Endometrium (tissue), 2 donors: ENCODE results near the gene MGARP.
"Not testable (repeated sequence)": the region's sequence is repeated elsewhere in the genome, so short reads cannot be mapped to it uniquely, and the experiment has no call there.

ENCODE experiments used
- FAIRE-seq: peaks from 2 replicates; lab custom pipeline; 2012; peaks lifted over from hg19 to GRCh38; lab: Jason Lieb, UNC
- donor health status: control.
- donor health status: control.

The MGARP gene

GRCh38 chr4:139279760-139280620 is at the start of gene MGARP:
Gene MGARP (minus strand): TSS chr4:139280225. CDS start chr4:139280158, 67 bp downstream.
- no peak for FAIRE-seq

DNA sequence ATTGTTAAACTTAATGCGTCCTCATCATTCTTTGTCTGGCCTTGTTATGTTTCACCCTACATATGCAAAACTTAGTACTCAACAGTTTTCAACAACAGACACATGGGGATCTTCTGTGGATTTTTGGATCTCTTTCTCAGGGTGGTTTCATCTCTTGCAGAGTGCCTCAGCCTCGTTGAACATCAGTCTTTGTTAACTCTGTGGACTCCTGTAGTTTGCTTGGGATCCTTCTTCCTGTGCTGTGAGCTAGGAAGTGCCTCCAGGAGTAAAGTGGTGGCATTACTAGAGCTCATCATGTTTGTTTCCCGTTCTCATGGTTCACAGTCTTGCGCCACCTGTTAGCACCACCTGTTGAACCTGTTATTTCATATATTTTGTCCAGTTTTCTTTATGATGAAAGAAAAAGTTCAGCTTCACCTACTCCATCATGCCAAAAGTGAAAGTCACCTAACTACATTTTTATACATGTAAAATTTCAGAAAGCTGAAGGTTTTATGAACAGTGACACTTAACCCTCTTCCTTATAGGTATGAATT is 49.7 kb upstream of the MGARP start:
- no peak for FAIRE-seq

- no peak for FAIRE-seq
Observed at GRCh38 chr4:139324620-139325019, 44.6 kb upstream of the MGARP start.

DNA sequence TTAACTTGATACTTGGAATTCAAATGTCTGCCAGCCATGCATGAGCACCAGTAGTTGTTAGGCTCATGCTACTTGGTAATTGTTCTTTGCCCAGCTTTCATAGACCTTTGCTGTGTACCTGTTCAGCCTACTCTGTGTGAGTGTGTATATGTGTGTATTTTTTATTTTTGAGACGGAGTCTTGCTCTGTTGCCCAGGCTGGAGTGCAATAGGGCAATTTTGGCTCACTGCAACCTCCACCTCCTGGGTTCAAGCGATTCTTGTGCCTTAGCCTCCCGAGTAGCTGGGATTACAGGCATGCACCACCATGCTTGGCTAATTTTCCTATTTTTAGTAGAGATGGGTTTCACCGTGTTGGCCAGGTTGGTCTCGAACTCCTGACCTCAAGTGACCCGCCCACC is 42.5 kb upstream of the MGARP start:
- not testable (repeated sequence) for FAIRE-seq

- FAIRE-seq: not testable (repeated sequence)
Observed at GRCh38 chr4:139322070-139322469, 42.0 kb upstream of the MGARP start.

- FAIRE-seq: no peak
Observed at GRCh38 chr4:139319571-139319970, 39.5 kb upstream of the MGARP start.

GRCh38 chr4:139317635-139318034 is 37.6 kb upstream of the MGARP start:
- FAIRE-seq: no peak

GRCh38 chr4:139316733-139317132 is 36.7 kb upstream of the MGARP start:
- FAIRE-seq: no peak

DNA sequence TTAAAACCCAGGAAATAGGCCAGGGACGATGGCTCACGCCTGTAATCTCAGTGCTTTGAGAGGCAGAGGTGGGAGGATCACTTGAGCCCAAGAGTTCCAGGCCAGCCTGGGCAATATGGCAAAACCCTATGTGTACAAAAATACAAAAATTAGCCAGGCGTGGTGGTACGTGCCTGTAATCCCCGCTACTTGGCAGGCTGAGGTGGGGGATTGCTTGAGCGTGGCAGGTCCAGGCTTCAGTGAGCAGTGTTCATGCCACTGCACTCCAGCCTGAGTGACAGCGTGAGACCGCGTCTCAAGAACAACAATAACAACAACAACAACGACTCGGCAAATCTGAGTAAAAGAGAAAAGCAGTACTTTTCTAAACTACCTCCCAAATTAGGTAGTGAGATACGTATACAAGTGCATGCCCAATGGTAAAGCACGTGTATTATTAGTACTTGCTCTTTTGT is 35.2 kb upstream of the MGARP start:
- no peak for FAIRE-seq

DNA sequence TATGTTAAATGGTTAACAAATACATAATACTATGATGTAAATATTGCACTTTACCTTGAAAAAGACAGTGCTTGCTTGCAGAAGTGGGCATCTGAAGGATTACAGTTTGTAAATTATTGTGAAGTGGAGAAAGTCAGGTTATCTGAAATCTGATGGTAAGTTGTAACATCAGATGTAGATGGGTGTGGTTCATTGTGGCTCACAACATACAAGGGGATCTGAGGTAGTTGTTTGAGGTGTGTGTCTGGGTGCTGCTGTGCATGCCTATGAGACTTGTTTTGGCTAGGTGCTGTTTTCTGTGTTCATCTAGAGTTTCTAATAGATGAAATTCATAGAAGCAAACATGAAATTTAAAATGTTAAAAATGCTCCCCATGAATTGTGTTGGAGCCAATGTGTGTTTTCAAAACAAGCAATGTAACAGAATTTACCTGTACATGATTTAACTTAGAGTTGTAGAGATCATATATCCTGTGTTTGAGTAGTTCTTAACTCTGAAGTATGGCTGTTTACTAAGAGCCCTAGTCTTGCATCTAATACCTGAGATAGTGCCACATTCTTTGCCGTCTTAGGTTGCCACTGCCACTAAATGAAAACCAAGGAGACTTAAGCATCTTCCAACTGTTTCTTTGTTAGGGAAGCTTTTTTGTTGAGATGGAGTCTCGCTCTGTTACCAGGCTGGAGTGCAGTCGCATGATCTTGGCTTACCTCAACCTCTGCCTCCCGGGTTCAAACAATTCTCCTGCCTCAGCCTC is 34.2 kb upstream of the MGARP start:
- FAIRE-seq: no peak

DNA sequence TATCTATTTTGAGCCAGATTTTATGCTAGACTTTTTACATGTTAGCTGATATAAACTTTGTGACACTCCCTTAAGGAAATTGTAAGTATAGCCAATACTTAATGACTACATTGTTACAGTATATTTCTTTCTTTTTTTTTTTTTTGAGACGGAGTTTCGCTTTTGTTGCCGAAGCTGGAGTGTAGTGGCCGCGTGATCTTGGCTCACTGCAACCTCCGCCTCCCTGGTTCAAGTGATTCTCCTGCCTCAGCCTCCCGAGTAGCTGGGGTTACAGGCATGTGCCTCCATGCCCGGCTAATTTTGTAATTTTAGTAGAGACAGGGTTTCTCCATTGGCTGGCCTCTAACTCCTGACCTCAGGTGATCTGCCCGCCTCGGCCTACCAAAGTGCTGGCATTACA is 33.4 kb upstream of the MGARP start:
- not testable (repeated sequence) for FAIRE-seq

- peak; percentile 78 for FAIRE-seq
Observed at GRCh38 chr4:139312552-139313332, 32.7 kb upstream of the MGARP start.

GRCh38 chr4:139311909-139312308 is 31.9 kb upstream of the MGARP start:
- no peak for FAIRE-seq

GRCh38 chr4:139304920-139305319 is 24.9 kb upstream of the MGARP start:
- no peak for FAIRE-seq

- FAIRE-seq: no peak
Observed at GRCh38 chr4:139301821-139302611, 22.0 kb upstream of the MGARP start, which contains the start of gene NDUFC1. Gene NDUFC1 (minus strand): TSS chr4:139302477. CDS start chr4:139295798, 6,679 bp downstream.

GRCh38 chr4:139301113-139301820 is 21.2 kb upstream of the MGARP start, which contains the start of gene NAA15:
Gene NAA15 (plus strand): TSS chr4:139301505. CDS start chr4:139301778, 273 bp downstream.
- peak; percentile 92 for FAIRE-seq

DNA sequence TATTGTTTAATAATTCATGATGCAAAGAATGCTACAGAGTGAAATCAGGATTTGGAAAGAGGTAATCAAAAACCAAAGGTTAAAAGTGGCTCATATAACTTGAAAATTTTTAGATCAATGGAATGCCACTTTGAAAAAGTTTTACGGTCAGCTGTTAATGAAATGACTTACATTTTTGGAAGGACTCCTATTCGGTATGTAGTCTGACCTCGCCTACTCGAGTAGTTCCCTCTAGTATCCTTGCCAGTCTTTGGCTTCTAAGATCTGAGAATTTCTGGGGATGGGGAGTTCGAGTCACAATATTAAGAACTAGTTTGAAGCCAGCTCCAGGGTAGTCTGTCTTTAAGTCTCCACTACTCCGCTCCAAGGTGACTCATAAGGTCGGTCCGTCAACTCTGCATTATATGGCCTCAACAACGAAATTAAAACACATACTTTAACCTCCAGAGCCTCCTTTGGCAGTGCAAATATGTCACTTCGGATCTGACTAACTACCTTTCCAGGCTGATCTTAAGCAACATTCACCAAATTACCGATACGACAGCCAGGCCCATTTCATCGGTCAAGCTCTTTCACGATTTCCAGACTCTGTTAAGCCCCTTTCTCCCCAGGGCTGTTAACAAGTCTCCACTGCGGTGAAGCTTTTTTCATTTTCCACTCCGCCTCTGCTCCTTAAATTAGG is 20.5 kb upstream of the MGARP start:
- no peak for FAIRE-seq

DNA sequence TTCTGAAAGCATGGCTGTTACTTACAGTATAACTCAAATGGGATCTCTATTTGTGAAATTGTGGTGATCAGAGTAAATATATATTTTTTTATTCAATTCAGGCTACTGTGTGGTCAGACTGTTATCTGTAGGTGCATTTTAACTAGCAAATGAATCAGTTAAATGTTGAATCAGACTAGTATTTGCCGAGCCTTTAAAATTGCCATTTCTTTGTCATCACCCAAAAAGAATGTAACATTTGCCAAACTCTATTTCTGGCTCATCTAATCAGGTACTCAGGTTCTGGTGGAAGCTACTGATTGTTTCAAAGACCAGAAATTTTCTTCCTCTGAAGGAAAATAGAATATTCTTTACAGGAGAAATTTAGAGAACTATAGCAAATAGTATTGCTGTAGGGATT is 19.5 kb upstream of the MGARP start:
- FAIRE-seq: no peak

DNA sequence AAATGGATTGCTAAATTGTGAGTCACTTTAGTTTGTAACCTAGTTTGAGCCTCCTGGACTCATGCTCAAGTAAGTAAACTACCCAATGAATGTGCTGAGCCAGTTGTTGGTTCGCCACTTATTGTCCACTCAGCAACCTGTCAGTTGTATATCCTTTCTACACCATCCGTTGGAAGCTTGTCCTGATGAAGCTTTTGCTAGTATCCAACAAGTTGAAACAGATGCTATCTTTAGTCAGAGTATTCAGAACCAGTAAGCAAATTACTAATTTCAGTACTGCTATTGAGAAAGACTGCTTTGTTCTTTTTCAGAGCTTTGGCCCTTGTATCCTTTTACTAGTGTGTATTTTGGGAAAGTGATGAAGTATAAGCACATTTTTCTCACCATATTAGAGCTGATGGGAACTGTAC is 17.0 kb upstream of the MGARP start:
- FAIRE-seq: no peak

- FAIRE-seq: no peak
Observed at GRCh38 chr4:139295942-139296299, 15.9 kb upstream of the MGARP start.
